Measurements from ENCODE around the gene PDE3A.

PDE3A gene

DNA sequence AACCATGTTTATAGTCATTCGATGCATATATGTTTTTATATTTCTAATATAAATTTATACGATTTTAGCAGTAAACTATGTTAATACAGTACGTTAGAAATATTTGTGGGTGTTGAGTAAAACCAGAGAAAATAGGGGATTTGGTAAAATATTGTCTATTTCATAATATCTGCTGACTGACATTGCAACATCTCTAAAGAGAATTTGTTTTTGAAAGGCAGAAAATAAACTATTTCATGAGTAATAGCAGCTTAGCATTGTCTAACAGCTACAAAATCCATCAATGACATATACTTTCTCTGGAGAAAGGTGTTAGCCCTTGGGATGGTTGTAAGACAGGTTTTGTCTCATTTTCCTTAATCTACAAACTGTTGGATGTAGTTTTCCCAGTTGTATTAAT is 144.9 kb downstream of the PDE3A start:
- H3K9me2 ChIP-seq (replicated peaks; ENCODE audit: low read depth, low read length): no peaks in the 10 kb centered on the region
- H3K4me1 ChIP-seq (ENCODE audit: insufficient read depth, low read length, poor library complexity, severe bottlenecking): no peaks in the 10 kb centered on the region
- TF ChIP-seq, protein P1, sequence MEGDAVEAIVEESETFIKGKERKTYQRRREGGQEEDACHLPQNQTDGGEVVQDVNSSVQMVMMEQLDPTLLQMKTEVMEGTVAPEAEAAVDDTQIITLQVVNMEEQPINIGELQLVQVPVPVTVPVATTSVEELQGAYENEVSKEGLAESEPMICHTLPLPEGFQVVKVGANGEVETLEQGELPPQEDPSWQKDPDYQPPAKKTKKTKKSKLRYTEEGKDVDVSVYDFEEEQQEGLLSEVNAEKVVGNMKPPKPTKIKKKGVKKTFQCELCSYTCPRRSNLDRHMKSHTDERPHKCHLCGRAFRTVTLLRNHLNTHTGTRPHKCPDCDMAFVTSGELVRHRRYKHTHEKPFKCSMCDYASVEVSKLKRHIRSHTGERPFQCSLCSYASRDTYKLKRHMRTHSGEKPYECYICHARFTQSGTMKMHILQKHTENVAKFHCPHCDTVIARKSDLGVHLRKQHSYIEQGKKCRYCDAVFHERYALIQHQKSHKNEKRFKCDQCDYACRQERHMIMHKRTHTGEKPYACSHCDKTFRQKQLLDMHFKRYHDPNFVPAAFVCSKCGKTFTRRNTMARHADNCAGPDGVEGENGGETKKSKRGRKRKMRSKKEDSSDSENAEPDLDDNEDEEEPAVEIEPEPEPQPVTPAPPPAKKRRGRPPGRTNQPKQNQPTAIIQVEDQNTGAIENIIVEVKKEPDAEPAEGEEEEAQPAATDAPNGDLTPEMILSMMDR (conservative IDR thresholded peaks at IDR 0.05; ENCODE audit: low read length): no peak
- no peak for TF ChIP-seq EZH2phosphoT487 (IDR thresholded peaks at IDR 0.05; ENCODE audit: borderline replicate concordance)
- no peak overlapping the region for H2AFZ ChIP-seq (ENCODE audit: low read length)
- H3K27me3 ChIP-seq (ENCODE audit: insufficient read depth, low read length, poor library complexity, severe bottlenecking): no peaks in the 10 kb centered on the region
- H3K36me3 ChIP-seq (ENCODE audit: insufficient read depth, low read length): no peaks in the 10 kb centered on the region
- no peaks in the 10 kb centered on the region for H3K9me3 ChIP-seq (ENCODE audit: insufficient read depth, low read depth, low read length)
- H3K4me3 ChIP-seq (ENCODE audit: low read length, poor library complexity, severe bottlenecking): no peak overlapping the region
- no peak overlapping the region for H3K9ac ChIP-seq (ENCODE audit: low read depth, low read length, poor library complexity, severe bottlenecking)
- no peaks in the 10 kb centered on the region for H4K20me1 ChIP-seq (ENCODE audit: insufficient read depth, low read length, poor library complexity, severe bottlenecking)
- no peaks in the 10 kb centered on the region for H3F3A ChIP-seq (ENCODE audit: low read depth)
- H3K4me2 ChIP-seq (ENCODE audit: low read depth, low read length, poor library complexity, severe bottlenecking): no peak overlapping the region
- H3K79me2 ChIP-seq (ENCODE audit: insufficient read depth, low read length): no peaks in the 10 kb centered on the region

GRCh38 chr12:20514598-20514997 is 146.3 kb downstream of the PDE3A start:
- Histone ChIP-seq H3K4me3 (ENCODE audit: low read length, poor library complexity, severe bottlenecking) (no peak overlapping the region), H3K79me2 (ENCODE audit: insufficient read depth, low read length) (no peaks in the 10 kb centered on the region), H3K9me2 (replicated peaks; ENCODE audit: low read depth, low read length) (no peaks in the 10 kb centered on the region), H2AFZ (ENCODE audit: low read length) (no peak overlapping the region), H3F3A (ENCODE audit: low read depth) (no peaks in the 10 kb centered on the region), H3K36me3 (ENCODE audit: insufficient read depth, low read length) (no peaks in the 10 kb centered on the region), H3K4me1 (ENCODE audit: insufficient read depth, low read length, poor library complexity, severe bottlenecking) (no peaks in the 10 kb centered on the region), H3K9me3 (ENCODE audit: insufficient read depth, low read depth, low read length) (no peaks in the 10 kb centered on the region), H4K20me1 (ENCODE audit: insufficient read depth, low read length, poor library complexity, severe bottlenecking) (no peaks in the 10 kb centered on the region), H3K4me2 (ENCODE audit: low read depth, low read length, poor library complexity, severe bottlenecking) (no peak overlapping the region), H3K9ac (ENCODE audit: low read depth, low read length, poor library complexity, severe bottlenecking) (no peak overlapping the region), H3K27me3 (ENCODE audit: insufficient read depth, low read length, poor library complexity, severe bottlenecking) (no peaks in the 10 kb centered on the region)
- TF ChIP-seq, protein P1 (conservative IDR thresholded peaks at IDR 0.05; ENCODE audit: low read length): no peak
- no peak for TF ChIP-seq EZH2phosphoT487 (IDR thresholded peaks at IDR 0.05; ENCODE audit: borderline replicate concordance)

GRCh38 chr12:20520532-20520931 is 152.2 kb downstream of the PDE3A start:
- Histone ChIP-seq H3F3A (ENCODE audit: low read depth) (no peaks in the 10 kb centered on the region), H3K9me2 (replicated peaks; ENCODE audit: low read depth, low read length) (no peaks in the 10 kb centered on the region), H4K20me1 (ENCODE audit: insufficient read depth, low read length, poor library complexity, severe bottlenecking) (no peaks in the 10 kb centered on the region), H3K9ac (ENCODE audit: low read depth, low read length, poor library complexity, severe bottlenecking) (no peak overlapping the region), H3K9me3 (ENCODE audit: insufficient read depth, low read depth, low read length) (no peaks in the 10 kb centered on the region), H3K36me3 (ENCODE audit: insufficient read depth, low read length) (no peaks in the 10 kb centered on the region), H3K79me2 (ENCODE audit: insufficient read depth, low read length) (no peaks in the 10 kb centered on the region), H3K4me2 (ENCODE audit: low read depth, low read length, poor library complexity, severe bottlenecking) (no peak overlapping the region), H3K27me3 (ENCODE audit: insufficient read depth, low read length, poor library complexity, severe bottlenecking) (no peaks in the 10 kb centered on the region), H2AFZ (ENCODE audit: low read length) (no peak overlapping the region), H3K4me3 (ENCODE audit: low read length, poor library complexity, severe bottlenecking) (no peak overlapping the region), H3K4me1 (ENCODE audit: insufficient read depth, low read length, poor library complexity, severe bottlenecking) (no peaks in the 10 kb centered on the region)
- TF ChIP-seq EZH2phosphoT487 (IDR thresholded peaks at IDR 0.05; ENCODE audit: borderline replicate concordance): no peak
- TF ChIP-seq, protein P1 (conservative IDR thresholded peaks at IDR 0.05; ENCODE audit: low read length): no peak

Measured in Loucy (cell line).